H9 (cell line): ENCODE results near the gene LRRC17. TPM values are rescaled to one million over a fixed set of nuclear protein-coding genes. Genes with fewer than 3 reads are reported as not detected.

ENCODE experiments used
- DNase-seq: peaks from one replicate; pipeline ENCODE4 v3.0.0-alpha.2; 2017
- H2AFZ ChIP-seq: one replicate; pipeline ENCODE4 v1.6.1; 2013; ENCODE audit warnings: mild to moderate bottlenecking, low read length, control low read depth, moderate library complexity
- H2AK5ac ChIP-seq: 2 replicates; pipeline ENCODE4 v1.6.1; 2013; ENCODE audit warnings: low read length, control low read depth, mixed read lengths; ENCODE audit not compliant: insufficient read length
- H2BK120ac ChIP-seq: one replicate; pipeline ENCODE4 v1.6.1; 2013; ENCODE audit warnings: low read depth, mild to moderate bottlenecking, low read length, control low read depth, inconsistent platforms; ENCODE audit not compliant: poor library complexity, severe bottlenecking
- H2BK12ac ChIP-seq: 2 replicates; pipeline ENCODE4 v1.6.1; 2013; ENCODE audit warnings: low read length, control low read depth, mixed read lengths, low read depth; ENCODE audit not compliant: insufficient read length
- H2BK15ac ChIP-seq: 2 replicates; pipeline ENCODE4 v1.6.1; 2013; ENCODE audit warnings: low read depth, low read length, control low read depth
- H2BK20ac ChIP-seq: one replicate; pipeline ENCODE4 v1.6.1; 2013; ENCODE audit warnings: low read depth, mild to moderate bottlenecking, low read length, control low read depth, inconsistent platforms; ENCODE audit not compliant: poor library complexity, severe bottlenecking
- H2BK5ac ChIP-seq: 2 replicates; pipeline ENCODE4 v1.6.1; 2013; ENCODE audit warnings: low read length, control low read depth, mixed read lengths; ENCODE audit not compliant: insufficient read length
- H3K14ac ChIP-seq: 2 replicates; pipeline ENCODE4 v1.6.1; 2013; ENCODE audit warnings: low read length, control low read depth; ENCODE audit not compliant: insufficient read depth
- H3K18ac ChIP-seq: 2 replicates; pipeline ENCODE4 v1.6.1; 2013; ENCODE audit warnings: low read depth, mild to moderate bottlenecking, mixed read lengths, low read length, control low read depth; ENCODE audit not compliant: insufficient read length
- H3K23ac ChIP-seq: 2 replicates; pipeline ENCODE4 v1.6.1; 2013; ENCODE audit warnings: low read length, control low read depth, mixed read lengths, low read depth; ENCODE audit not compliant: insufficient read length
- H3K23me2 ChIP-seq: 2 replicates; pipeline ENCODE4 v1.6.1; 2013; ENCODE audit warnings: low read depth, mild to moderate bottlenecking, mixed read lengths, low read length, control low read depth; ENCODE audit not compliant: insufficient read length, poor library complexity, severe bottlenecking
- H3K27ac ChIP-seq: 2 replicates; pipeline ENCODE4 v1.5.1; 2013; ENCODE audit warnings: low read length, control low read depth, mixed read lengths, low read depth; ENCODE audit not compliant: insufficient read length
- H3K27me3 ChIP-seq: 2 replicates; pipeline ENCODE4 v1.6.1; 2013; ENCODE audit warnings: low read length, control low read depth, inconsistent platforms; ENCODE audit not compliant: insufficient read depth
- H3K4ac ChIP-seq: 2 replicates; pipeline ENCODE4 v1.6.1; 2013; ENCODE audit warnings: low read depth, mild to moderate bottlenecking, control low read depth, inconsistent platforms, low read length, moderate library complexity
- H3K4me1 ChIP-seq: 2 replicates; pipeline ENCODE4 v1.6.1; 2013; ENCODE audit warnings: low read length, control low read depth, inconsistent platforms; ENCODE audit not compliant: insufficient read depth
- H3K4me2 ChIP-seq: 2 replicates; pipeline ENCODE4 v1.6.1; 2013; ENCODE audit warnings: low read length, control low read depth, mixed read lengths; ENCODE audit not compliant: insufficient read length, insufficient read depth
- H3K56ac ChIP-seq: 2 replicates; pipeline ENCODE4 v1.6.1; 2013; ENCODE audit warnings: low read depth, mild to moderate bottlenecking, mixed read lengths, low read length, control low read depth; ENCODE audit not compliant: insufficient read length
- H3K79me1 ChIP-seq: 2 replicates; pipeline ENCODE4 v1.6.1; 2013; ENCODE audit warnings: low read depth, mild to moderate bottlenecking, moderate library complexity, low read length, control low read depth, inconsistent platforms; ENCODE audit not compliant: insufficient read depth, poor library complexity, severe bottlenecking
- H3K79me2 ChIP-seq: 2 replicates; pipeline ENCODE4 v1.6.1; 2013; ENCODE audit warnings: low read length, control low read depth, inconsistent platforms; ENCODE audit not compliant: insufficient read depth
- H3K9ac ChIP-seq: 2 replicates; pipeline ENCODE4 v1.6.1; 2013; ENCODE audit warnings: low read length, control low read depth, mixed read lengths; ENCODE audit not compliant: insufficient read length; ENCODE audit errors: extremely low read depth
- H3K9me3 ChIP-seq: one replicate; pipeline ENCODE4 v1.6.1; 2013; ENCODE audit warnings: low read depth, low read length, inconsistent platforms; ENCODE audit not compliant: control insufficient read depth
- H3T11ph ChIP-seq: one replicate; pipeline ENCODE4 v1.6.1; 2013; ENCODE audit warnings: mild to moderate bottlenecking, low read length, control low read depth, inconsistent platforms
- H4K20me1 ChIP-seq: one replicate; pipeline ENCODE4 v1.6.1; 2013; ENCODE audit not compliant: control insufficient read depth, insufficient read length, insufficient read depth
- H4K5ac ChIP-seq: 2 replicates; pipeline ENCODE4 v1.6.1; 2013; ENCODE audit warnings: low read depth, mild to moderate bottlenecking, mixed read lengths, low read length, control low read depth; ENCODE audit not compliant: insufficient read length
- H4K8ac ChIP-seq: replicated peaks from 2 replicates; pipeline ENCODE4 v1.6.1; 2013; ENCODE audit warnings: low read length, control low read depth, mixed read lengths, low read depth; ENCODE audit not compliant: insufficient read length
- H4K91ac ChIP-seq: 2 replicates; pipeline ENCODE4 v1.6.1; 2013; ENCODE audit warnings: low read depth, mild to moderate bottlenecking, moderate library complexity, mixed read lengths, low read length, control low read depth; ENCODE audit not compliant: insufficient read length
- H3K27ac Mint-ChIP-seq, 3 experiments: 2 replicates in 2 of 3; 3 replicates in 1 of 3; pipeline ENCODE4 v1.8.0; 2020 to 2021; ENCODE audit warnings: mixed read lengths in 3 of 3, mild to moderate bottlenecking in 1 of 3, moderate library complexity in 1 of 3
- H3K27me3 Mint-ChIP-seq: 2 replicates; pipeline ENCODE4 v1.8.0; 2021; ENCODE audit warnings: low read depth, mild to moderate bottlenecking, moderate library complexity, mixed read lengths
- H3K36me3 Mint-ChIP-seq, 3 experiments: 2 replicates in 2 of 3; 3 replicates in 1 of 3; pipeline ENCODE4 v1.8.0; 2020 to 2021; ENCODE audit warnings: low read depth in 3 of 3, mixed read lengths in 3 of 3; ENCODE audit not compliant: insufficient read depth in 1 of 3
- H3K4me1 Mint-ChIP-seq, 2 experiments: 2 replicates each; pipeline ENCODE4 v1.8.0; 2020; ENCODE audit warnings: mixed read lengths in 2 of 2
- H3K4me3 Mint-ChIP-seq, 2 experiments: 2 replicates in 1 of 2; 3 replicates in 1 of 2; pipeline ENCODE4 v1.8.0; 2020 to 2021; ENCODE audit warnings: mild to moderate bottlenecking in 2 of 2, mixed read lengths in 2 of 2, moderate library complexity in 1 of 2
- H3K9me3 Mint-ChIP-seq, 2 experiments: 2 replicates in 1 of 2; 3 replicates in 1 of 2; pipeline ENCODE4 v1.8.0; 2020; ENCODE audit warnings: mild to moderate bottlenecking in 2 of 2, mixed read lengths in 2 of 2, moderate library complexity in 1 of 2
- CTCF ChIP-seq: fragments of 200-600 bp; sonication (generic); conservative IDR thresholded peaks from 3 replicates; pipeline ENCODE4 v1.8.0; 2021; ENCODE audit warnings: antibody characterized with exemption, mild to moderate bottlenecking
- WGBS: extraction: QIAGEN DNeasy Blood & Tissue Kit; methylation state at CpG from one replicate; pipeline ENCODE4 v1.1.7; 2013; ENCODE audit warnings: missing lambda C conversion rate, low lambda C conversion rate, mixed read lengths; ENCODE audit not compliant: insufficient read length; ENCODE audit errors: extremely low coverage; 5-methylcytosine and 5-hydroxymethylcytosine counted together
- total RNA-seq: library from RNA; stranded (reverse); gene quantifications from 2 replicates; pipeline ENCODE4 v1.2.1, GENCODE V29; 2021

Gene LRRC17
- total RNA-seq, 1 experiment from 2014 or later = 2.0 TPM

- H3K14ac ChIP-seq = no peak overlapping the region
- H2AK5ac ChIP-seq = no peak overlapping the region
- H2AFZ ChIP-seq = no peak overlapping the region
- no peaks in the 10 kb centered on the region for H3K79me1 ChIP-seq
- H3K27me3 Mint-ChIP-seq = no peaks in the 10 kb centered on the region
- no peak overlapping the region for H4K8ac ChIP-seq
- peaks cover 22% of the 10 kb centered on the region; the same call in 1 of the 2 replicates for H3K4me1 ChIP-seq
- H3K79me2 ChIP-seq = no peaks in the 10 kb centered on the region
- no peak for TF ChIP-seq CTCF
- H3K4me3 Mint-ChIP-seq = no peak overlapping the region
- H3K4me2 ChIP-seq = no peak overlapping the region
- H3K18ac ChIP-seq = no peak overlapping the region
- no peak overlapping the region for H3K56ac ChIP-seq
- no peak overlapping the region for H2BK5ac ChIP-seq
- H3T11ph ChIP-seq = no peak overlapping the region
- H3K27me3 ChIP-seq = no peaks in the 10 kb centered on the region
- H4K91ac ChIP-seq = no peak overlapping the region
- no peaks in the 10 kb centered on the region for H3K9me3 ChIP-seq
- WGBS = no CpG with 5 or more reads among the region's 6 CpGs
- no peak overlapping the region for H3K27ac ChIP-seq
- no peak overlapping the region for H4K5ac ChIP-seq
- H3K27ac Mint-ChIP-seq = no peak overlapping the region
- no peak overlapping the region for H3K4ac ChIP-seq
- H3K23me2 ChIP-seq = no peaks in the 10 kb centered on the region
- H2BK20ac ChIP-seq = no peak overlapping the region
- no peak overlapping the region for H3K23ac ChIP-seq
- H3K36me3 Mint-ChIP-seq = no peaks in the 10 kb centered on the region
- H2BK15ac ChIP-seq = no peak overlapping the region
- H4K20me1 ChIP-seq = no peaks in the 10 kb centered on the region
- no peak overlapping the region for H3K9ac ChIP-seq
- H3K9me3 Mint-ChIP-seq = no peaks in the 10 kb centered on the region
- peaks cover 59 to 60% of the 10 kb centered on the region in 2 experiments for H3K4me1 Mint-ChIP-seq
- H2BK120ac ChIP-seq = no peak overlapping the region
- DNase-seq = no peak
- H2BK12ac ChIP-seq = no peak overlapping the region
Observed at GRCh38 chr7:102935450-102936115, 22.8 kb downstream of the LRRC17 start.
